HG03558 (cell line): ENCODE results near the gene ABL1.
"Not testable (repeated sequence)": the region's sequence is repeated elsewhere in the genome, so short reads cannot be mapped to it uniquely, and the experiment has no call there.

Experiments
- ATAC-seq: cut with Tn5 transposase; IDR thresholded peaks from one replicate; pipeline ENCODE4 v1.9.1; 2021; ENCODE audit warnings: moderate number of reproducible peaks; ENCODE audit not compliant: unreplicated experiment; ENCODE audit errors: extremely low read depth

Gene ABL1

GRCh38 chr9:130834371-130835336 lies at the start of gene ABL1:
TSS of gene ABL1 (plus strand) at chr9:130835254. CDS start at chr9:130835447, 193 bp downstream.
- no peak for ATAC-seq

- no peak for ATAC-seq
These were observed 49.0 kb upstream of the ABL1 start for GRCh38 chr9:130785940-130786508.

GRCh38 chr9:130786526-130786925 lies 48.5 kb upstream of the ABL1 start:
- ATAC-seq: no peak

DNA sequence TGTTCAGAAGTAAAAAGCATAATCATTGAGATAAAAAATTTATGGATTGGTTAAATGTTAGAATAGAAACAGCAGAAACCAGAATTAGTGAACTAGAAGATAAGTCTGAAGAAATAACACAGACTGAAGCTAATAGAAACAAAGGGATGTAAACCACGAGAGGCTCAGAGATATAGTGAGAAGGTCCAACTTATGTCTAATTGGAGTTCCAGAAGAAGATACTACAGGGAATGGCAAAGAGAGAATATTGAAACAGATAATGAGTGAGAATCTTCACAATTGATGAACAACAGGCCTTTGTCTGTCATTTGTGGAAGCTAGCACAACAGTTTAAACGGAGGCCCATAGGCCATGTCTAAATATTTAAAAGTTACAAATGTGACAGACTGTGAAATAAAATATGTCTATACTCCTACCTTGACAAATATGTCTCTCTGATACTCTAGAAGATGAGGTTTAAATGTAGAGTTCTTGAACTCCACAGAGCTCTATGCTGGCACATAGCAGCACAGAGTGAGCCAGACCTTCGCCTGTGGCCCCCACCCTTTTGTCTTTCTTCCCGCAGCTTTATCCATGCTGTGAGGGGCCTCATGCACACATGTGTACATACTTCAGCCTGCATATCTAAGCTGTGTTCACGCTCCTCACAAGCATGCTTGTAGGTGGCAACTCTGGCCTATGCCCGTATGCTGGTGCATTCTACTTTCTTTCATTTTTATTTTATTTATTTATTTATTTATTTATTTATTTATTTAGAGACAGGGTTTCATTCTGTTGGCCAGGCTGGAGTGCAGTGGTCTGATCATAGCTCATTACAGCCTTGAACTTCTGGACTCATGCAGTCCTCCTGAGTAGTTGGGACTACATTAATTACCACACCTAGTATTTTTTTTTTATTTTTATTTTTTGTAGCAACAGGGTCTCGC lies 45.0 kb upstream of the ABL1 start:
- ATAC-seq: no peak

GRCh38 chr9:130791303-130791894 lies 43.7 kb upstream of the ABL1 start:
- ATAC-seq: no peak

- no peak for ATAC-seq
These were observed 41.5 kb upstream of the ABL1 start for GRCh38 chr9:130793589-130793988.

GRCh38 chr9:130794021-130794420 lies 41.0 kb upstream of the ABL1 start:
- not testable (repeated sequence) for ATAC-seq

DNA sequence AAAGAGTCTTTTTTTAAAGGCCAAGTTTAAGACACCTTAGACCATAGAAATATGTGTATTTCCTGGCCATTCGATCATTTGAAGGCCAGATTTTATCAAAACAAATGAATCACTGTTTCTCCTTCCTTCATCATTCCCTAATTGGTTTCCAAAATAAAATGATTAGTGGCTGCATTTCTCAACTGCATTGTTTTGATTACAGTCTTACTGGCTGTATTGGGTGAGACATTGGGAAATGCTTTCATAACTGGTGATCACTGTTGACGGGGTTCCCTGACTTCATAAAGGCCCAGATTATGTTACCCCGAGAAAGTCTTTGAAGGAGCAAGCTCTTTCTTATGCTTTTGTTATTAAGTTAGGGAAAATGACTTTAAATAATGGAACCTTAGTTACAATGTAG lies 40.6 kb upstream of the ABL1 start:
- ATAC-seq: not testable (repeated sequence)

DNA sequence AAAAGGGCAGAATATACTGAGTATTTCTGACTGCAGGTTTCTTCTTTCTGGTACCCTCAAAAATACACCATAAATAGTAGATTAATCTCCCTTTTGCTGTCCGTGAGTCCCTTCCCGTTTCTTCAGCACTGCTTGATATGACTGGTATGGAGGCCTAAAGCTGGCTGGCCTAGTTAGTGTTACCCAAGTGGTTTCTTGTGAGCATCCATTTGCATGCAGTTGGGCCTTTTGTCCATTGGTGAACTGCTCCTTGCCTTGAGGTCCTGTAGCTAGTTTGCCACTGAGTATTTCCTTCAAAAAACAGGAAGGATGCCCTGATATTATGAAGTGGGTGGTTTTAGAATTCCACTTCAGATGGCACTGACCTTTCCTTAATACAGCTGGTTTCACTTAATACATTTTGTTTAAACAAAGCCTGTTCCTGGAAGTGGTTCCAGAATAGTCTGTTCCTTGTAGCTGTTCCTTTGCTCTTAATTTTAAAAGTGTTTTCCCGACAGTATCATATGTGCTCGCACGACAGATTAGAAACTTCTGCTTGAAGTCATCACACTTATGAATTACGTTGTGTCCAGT lies 40.0 kb upstream of the ABL1 start:
- no peak for ATAC-seq

DNA sequence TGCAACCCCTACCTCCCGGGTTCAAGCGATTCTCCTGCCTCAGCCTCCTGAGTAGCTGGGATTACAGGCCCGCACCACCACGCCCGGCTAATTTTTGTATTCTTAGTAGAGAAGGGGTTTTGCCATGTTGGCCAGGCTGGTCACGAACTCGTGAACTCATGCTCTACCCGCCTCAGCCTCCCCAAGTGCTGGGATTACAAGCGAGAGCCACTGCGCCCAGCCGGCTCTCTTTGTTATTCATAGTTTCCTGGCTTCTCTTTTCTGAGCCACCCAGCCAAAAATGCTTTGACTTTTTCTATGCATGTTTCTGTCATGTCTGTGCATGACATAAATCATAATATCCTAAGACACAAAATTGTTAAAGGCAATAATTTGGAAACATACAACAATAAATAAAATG lies 31.9 kb upstream of the ABL1 start:
- not testable (repeated sequence) for ATAC-seq

- ATAC-seq: no peak
These were observed 29.3 kb upstream of the ABL1 start for GRCh38 chr9:130805510-130806326.

DNA sequence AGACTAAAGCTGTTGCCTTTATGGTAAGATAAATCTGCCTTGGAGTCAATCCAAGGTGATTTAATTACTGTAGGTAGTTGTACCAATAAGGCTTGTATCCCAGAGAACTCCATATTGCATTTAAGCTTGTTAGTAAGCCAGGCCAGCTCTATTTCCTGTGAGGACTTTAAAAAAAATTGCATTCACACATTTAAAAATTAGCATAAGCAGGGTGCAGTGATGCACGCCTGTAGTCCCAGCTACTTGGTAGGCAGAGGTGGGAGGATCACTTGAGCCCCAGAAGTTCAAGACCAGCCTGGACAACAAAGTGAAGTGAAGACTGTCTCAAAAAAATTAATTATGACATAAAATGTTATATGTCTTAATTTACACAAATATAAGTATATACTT lies 28.7 kb upstream of the ABL1 start:
- ATAC-seq: no peak

DNA sequence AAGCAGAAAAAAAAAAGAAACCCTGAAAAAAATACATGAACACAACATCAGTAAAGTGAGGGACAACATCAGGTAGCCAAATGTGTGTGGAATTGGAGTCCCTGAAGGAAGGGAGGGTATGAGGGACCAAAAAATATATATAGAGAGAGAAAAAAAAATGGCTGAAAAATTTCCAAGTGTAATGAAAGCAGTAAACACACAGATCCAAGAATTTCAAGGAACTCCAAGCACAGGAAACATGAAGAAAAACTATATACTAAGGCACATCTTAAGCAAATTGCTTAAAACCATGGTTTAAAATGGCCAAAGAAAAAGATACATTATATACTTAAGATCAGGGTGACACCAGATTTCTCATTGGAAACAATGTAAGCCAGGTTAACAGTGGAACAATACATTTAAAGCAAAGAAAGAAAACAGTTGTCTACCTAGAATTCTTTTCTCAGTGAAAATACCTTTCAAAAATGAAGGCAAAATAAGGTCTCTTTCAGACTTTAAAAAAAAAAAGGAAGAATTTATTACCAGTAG lies 24.4 kb upstream of the ABL1 start:
- no peak for ATAC-seq

- ATAC-seq: no peak
These were observed 19.7 kb upstream of the ABL1 start for GRCh38 chr9:130815242-130815808.

DNA sequence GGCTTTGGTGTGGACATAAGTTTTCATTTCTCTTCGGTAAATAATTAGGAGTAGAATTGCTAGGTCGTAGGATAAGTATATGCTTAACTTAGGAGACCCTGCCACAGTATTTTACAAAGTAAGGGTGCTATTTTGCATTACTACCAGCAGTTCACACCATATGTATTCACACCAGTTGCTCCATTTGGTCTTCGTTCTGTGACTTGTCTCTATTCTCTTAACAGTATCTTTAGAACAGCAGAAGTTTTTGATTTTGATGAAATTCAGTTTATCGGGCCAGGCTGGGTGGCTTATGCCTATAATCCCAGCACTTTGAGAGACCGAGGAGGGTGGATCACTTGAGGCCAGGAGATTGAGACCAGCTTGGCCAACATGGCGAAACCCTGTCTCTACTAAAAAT lies 17.1 kb upstream of the ABL1 start:
- ATAC-seq: no peak

DNA sequence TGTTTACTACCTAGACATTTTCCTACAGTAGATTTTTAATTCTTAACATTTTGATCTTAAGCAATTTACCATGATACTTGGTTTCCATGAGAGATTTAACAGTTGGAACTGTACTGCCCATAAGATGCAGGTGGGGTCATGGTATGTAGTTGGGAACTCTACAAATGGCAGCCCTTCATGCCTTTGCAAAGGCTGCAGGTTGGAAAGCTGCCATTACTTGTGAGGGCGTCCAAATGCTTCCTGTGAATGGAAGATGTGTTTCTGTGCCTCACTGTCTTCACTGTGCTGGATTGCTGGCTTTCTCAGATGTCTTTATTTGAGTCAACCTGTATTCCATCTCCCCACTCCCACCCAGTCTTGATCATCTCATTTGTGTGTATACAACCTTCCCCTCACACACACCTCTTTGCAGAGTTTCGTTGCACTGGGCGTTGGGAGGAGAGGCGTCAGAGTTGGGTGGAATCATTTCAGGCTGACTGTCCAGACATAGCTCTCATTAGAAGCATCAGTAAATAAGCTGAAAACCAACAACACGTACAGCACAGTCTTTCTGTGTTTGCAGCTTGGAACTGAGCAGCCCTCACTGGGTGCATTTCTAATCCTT lies 14.8 kb upstream of the ABL1 start:
- ATAC-seq: no peak

DNA sequence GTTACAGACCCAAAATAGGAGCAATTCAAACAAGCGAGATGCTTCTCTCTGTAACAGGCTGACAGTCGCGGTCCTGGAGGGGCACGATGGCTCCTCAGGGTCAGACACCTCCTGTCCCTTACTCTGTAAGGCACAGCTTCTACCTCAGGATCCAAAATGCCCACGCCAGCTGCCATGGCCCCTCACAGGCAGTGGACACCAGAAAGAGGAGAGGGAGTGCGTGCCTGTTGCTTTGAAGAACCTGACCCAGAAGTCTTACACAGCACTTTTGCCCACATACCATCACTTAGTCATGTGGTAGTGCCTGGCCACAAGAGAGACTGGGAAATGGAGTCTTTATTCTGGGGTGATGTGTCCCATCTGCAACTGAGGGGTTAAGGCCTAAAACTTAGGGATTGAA lies 11.6 kb upstream of the ABL1 start:
- ATAC-seq: no peak

- no peak for ATAC-seq
These were observed 11.0 kb upstream of the ABL1 start for GRCh38 chr9:130824079-130824478.
